A673 (cell line): ENCODE results near the gene PDE6B. TPM values are rescaled to one million over a fixed set of nuclear protein-coding genes. Genes with fewer than 3 reads are reported as not detected.

ENCODE experiments used
- BruUV-seq: library from RNA; stranded (reverse); fragments of 400-500 nt; replicated peaks from 2 replicates; lab custom pipeline; 2021; lab: Mats Ljungman, UMichigan
- CTCF ChIA-PET: fragments of 300-600 bp; sonication (Branson Sonifier 250); formaldehyde crosslinking; loops from one replicate; lab custom pipeline; 2022; ENCODE audit warnings: antibody characterized with exemption; lab: Charles Lee
- POLR2A ChIA-PET: fragments of 300-600 bp; sonication (Branson Sonifier 250); formaldehyde crosslinking; loops from one replicate; lab custom pipeline; 2022; ENCODE audit warnings: antibody characterized with exemption; ENCODE audit not compliant: low non-redundant PET; lab: Charles Lee
- DNase-seq: peaks from one replicate; pipeline ENCODE4 v3.0.0-alpha.2; 2015; ENCODE audit warnings: low spot score
- H3K27ac ChIP-seq: fragments of 200-600 bp; sonication (generic); 2 replicates; pipeline ENCODE4 v1.5.1; 2016; ENCODE audit warnings: mixed run types, low read depth, mild to moderate bottlenecking, mixed read lengths, antibody characterized with exemption, low read length; ENCODE audit not compliant: poor library complexity, severe bottlenecking
- H3K27me3 ChIP-seq: fragments of 200-600 bp; sonication (generic); replicated peaks from 2 replicates; pipeline ENCODE4 v1.6.1; 2017; ENCODE audit warnings: mixed run types, low read depth, mild to moderate bottlenecking, mixed read lengths, antibody characterized with exemption, low read length; ENCODE audit not compliant: insufficient read depth, poor library complexity
- H3K36me3 ChIP-seq: fragments of 200-600 bp; sonication (generic); 2 replicates; pipeline ENCODE4 v1.6.1; 2016; ENCODE audit warnings: mixed run types, mild to moderate bottlenecking, mixed read lengths, antibody characterized with exemption, low read length; ENCODE audit not compliant: insufficient read depth, poor library complexity, severe bottlenecking
- H3K4me1 ChIP-seq: fragments of 200-600 bp; sonication (generic); 2 replicates; pipeline ENCODE4 v1.6.1; 2017; ENCODE audit warnings: mixed run types, mild to moderate bottlenecking, mixed read lengths, antibody characterized with exemption, low read length; ENCODE audit not compliant: insufficient read depth, poor library complexity, severe bottlenecking
- H3K4me3 ChIP-seq: fragments of 200-600 bp; sonication (generic); 2 replicates; pipeline ENCODE4 v1.5.1; 2016; ENCODE audit warnings: low read depth, mixed run types, mild to moderate bottlenecking, mixed read lengths, low read length; ENCODE audit not compliant: poor library complexity, severe bottlenecking
- H3K9me3 ChIP-seq: fragments of 200-600 bp; sonication (generic); 2 replicates; pipeline ENCODE4 v1.6.1; 2016; ENCODE audit warnings: mixed run types, low read depth, mild to moderate bottlenecking, mixed read lengths, antibody characterized with exemption, low read length; ENCODE audit not compliant: poor library complexity, severe bottlenecking
- EZH2 ChIP-seq: fragments of 200-600 bp; sonication (generic); IDR thresholded peaks from 2 replicates; pipeline ENCODE4 v1.6.1; 2017; ENCODE audit warnings: borderline replicate concordance, low read depth, mild to moderate bottlenecking, mixed read lengths, antibody characterized with exemption, low read length; ENCODE audit not compliant: poor library complexity, severe bottlenecking
- intact Hi-C: fragments of 100-400 bp; cut with micrococcal nuclease; formaldehyde crosslinking; loops from one replicate; pipeline ENCODE4 v1.10.0; 2022; ENCODE audit not compliant: unreplicated experiment
- total RNA-seq: library from RNA; stranded (reverse); gene quantifications from 2 replicates; pipeline ENCODE4 v1.2.3, GENCODE V29; 2021
- TF ChIP-seq, protein P1 (sequence below): fragments of 300-800, 200-600 bp; sonication (generic); conservative IDR thresholded peaks from 2 replicates; pipeline ENCODE4 v1.5.1; 2017; ENCODE audit warnings: low read depth, mild to moderate bottlenecking, antibody characterized with exemption, low read length, moderate library complexity, mixed read lengths

The PDE6B gene
- total RNA-seq, 1 experiment from 2014 or later: 10.4 TPM

DNA sequence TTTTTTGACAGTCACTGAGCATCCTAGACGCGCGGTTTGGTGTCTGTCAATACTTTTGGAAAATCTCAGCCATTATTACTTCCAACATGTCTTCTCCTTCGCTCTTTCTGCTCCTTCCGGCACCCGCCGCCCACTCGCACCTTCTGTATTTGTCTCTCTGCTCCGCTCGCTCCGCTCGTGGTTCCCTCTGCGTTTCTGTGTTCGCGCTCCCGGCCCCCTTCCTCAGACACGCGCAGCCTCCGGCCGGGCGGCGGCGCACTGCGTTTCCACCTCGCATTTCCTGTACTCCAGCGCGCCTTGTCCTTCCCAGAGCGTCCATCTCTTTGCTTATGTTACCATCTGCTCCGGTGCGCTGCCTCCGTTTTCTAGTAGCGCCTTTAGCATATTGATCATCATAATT, 21.1 kb downstream of the PDE6B start:
- peaks cover 4% of the 10 kb centered on the region for H3K27me3 ChIP-seq
- no peaks in the 10 kb centered on the region for H3K36me3 ChIP-seq
- BruUV-seq: no TSS peak
- H3K4me1 ChIP-seq: no peaks in the 10 kb centered on the region
- H3K4me3 ChIP-seq: no peak overlapping the region
- no peak overlapping the region for H3K27ac ChIP-seq
- DNase-seq: no peak
- intact Hi-C loops: no loop called here
- no peaks in the 10 kb centered on the region for H3K9me3 ChIP-seq
- TF ChIP-seq, protein P1, sequence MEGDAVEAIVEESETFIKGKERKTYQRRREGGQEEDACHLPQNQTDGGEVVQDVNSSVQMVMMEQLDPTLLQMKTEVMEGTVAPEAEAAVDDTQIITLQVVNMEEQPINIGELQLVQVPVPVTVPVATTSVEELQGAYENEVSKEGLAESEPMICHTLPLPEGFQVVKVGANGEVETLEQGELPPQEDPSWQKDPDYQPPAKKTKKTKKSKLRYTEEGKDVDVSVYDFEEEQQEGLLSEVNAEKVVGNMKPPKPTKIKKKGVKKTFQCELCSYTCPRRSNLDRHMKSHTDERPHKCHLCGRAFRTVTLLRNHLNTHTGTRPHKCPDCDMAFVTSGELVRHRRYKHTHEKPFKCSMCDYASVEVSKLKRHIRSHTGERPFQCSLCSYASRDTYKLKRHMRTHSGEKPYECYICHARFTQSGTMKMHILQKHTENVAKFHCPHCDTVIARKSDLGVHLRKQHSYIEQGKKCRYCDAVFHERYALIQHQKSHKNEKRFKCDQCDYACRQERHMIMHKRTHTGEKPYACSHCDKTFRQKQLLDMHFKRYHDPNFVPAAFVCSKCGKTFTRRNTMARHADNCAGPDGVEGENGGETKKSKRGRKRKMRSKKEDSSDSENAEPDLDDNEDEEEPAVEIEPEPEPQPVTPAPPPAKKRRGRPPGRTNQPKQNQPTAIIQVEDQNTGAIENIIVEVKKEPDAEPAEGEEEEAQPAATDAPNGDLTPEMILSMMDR: no peak
- TF ChIP-seq EZH2: no peak
- CTCF ChIA-PET: no interaction called here
- POLR2A ChIA-PET: no interaction called here

DNA sequence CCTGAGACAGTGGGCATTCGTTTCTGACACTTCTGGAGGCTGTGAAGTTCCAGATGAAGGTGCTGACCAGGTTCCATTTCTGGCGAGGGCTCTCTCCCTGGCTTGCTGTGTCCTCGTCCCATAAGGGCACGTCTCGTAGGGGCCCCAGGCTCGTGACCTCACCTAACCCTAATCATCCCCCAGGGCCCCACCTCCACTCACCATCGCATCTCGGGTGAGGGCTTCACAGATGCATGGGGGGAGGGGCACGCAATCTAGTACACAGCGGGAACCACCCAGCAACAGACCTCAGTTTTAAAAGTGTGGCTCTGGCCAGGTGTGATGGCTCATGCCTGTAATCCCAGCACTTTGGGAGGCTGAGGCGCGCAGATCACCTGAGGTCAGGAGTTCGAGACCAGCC, 22.1 kb downstream of the PDE6B start:
- H3K4me3 ChIP-seq: no peak overlapping the region
- ChIA-PET POLR2A (no interaction called here), CTCF (no interaction called here)
- H3K4me1 ChIP-seq: no peaks in the 10 kb centered on the region
- H3K27me3 ChIP-seq: peaks cover 4% of the 10 kb centered on the region
- DNase-seq: no peak
- no TSS peak for BruUV-seq
- TF ChIP-seq, protein P1: no peak
- TF ChIP-seq EZH2: no peak
- intact Hi-C loops: no loop called here
- no peaks in the 10 kb centered on the region for H3K36me3 ChIP-seq
- H3K9me3 ChIP-seq: no peaks in the 10 kb centered on the region
- no peak overlapping the region for H3K27ac ChIP-seq

DNA sequence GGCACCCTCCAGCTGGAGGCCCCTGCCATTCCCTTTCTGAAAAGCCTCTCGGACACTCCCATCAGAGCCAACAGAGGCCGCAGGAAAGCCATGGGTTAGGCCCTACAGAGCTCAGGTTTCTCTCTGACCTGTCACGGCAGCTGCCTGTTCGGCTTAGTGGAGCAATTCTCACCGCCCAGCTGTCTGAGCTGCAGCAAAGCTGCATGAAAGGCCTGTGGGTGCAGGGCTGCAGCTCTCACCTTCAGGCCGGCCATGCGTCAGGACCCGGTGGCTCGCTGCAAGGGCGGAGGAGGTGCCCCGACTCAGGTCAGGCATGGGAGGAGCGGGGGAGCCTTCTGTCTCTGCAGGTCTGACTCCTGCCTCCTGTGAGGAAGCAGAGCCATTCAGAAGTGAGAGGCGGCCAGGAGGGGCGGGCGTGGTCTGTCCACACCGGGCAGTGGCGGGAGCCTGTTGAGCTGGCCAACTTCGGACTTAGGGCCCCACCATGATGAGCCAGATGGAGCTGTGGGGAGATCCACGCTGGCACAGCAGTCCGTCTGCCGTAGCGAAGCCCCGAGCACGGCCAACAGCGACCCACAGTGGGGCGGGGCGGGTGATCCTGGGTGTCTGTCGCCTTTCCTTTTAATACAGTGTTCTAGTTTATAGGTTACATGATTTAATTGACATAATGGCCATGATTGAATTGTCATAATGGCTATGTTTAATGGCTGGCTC, 23.4 kb downstream of the PDE6B start:
- POLR2A ChIA-PET: no interaction called here
- Histone ChIP-seq H3K4me1 (no peaks in the 10 kb centered on the region), H3K36me3 (no peaks in the 10 kb centered on the region), H3K9me3 (no peaks in the 10 kb centered on the region), H3K4me3 (no peak overlapping the region), H3K27ac (no peak overlapping the region), H3K27me3 (peaks cover 4% of the 10 kb centered on the region)
- TF ChIP-seq, protein P1: no peak
- TF ChIP-seq EZH2: no peak
- no peak for DNase-seq
- CTCF ChIA-PET: no interaction called here
- intact Hi-C loops: no loop called here
- no TSS peak for BruUV-seq
